Kidney (tissue), 14 donors: ENCODE measurements around the gene NUDT8. TPM values are rescaled to one million over a fixed set of nuclear protein-coding genes. Genes with fewer than 3 reads are reported as not detected.

Experiments used
- DNase-seq, 5 donors: peaks; one replicate each; pipeline ENCODE4 v3.0.0-alpha.2; 2013 to 2020
- FAIRE-seq: peaks from 2 replicates; lab custom pipeline; 2012; peaks lifted over from hg19 to GRCh38; lab: Jason Lieb, UNC
- H3K27ac ChIP-seq, 2 donors: one replicate each; pipeline ENCODE4 v1.7.0; 2013; ENCODE audit warnings: low read depth in 2 of 2, low read length in 2 of 2, inconsistent platforms in 1 of 2
- H3K27me3 ChIP-seq: one replicate; pipeline ENCODE4 v1.7.1; 2013; ENCODE audit warnings: low read length, inconsistent platforms; ENCODE audit not compliant: control insufficient read depth, insufficient read depth
- H3K36me3 ChIP-seq, 3 donors: one replicate each; pipeline versions ENCODE4 v1.7.0 to v1.7.1; 2013; ENCODE audit warnings: low read length in 3 of 3, control low read depth in 1 of 3, inconsistent platforms in 1 of 3; ENCODE audit not compliant: insufficient read depth in 3 of 3, control insufficient read depth in 2 of 3
- H3K4me1 ChIP-seq, 3 donors: one replicate each; pipeline versions ENCODE4 v1.7.0 to v1.7.1; 2013; ENCODE audit warnings: low read length in 3 of 3, inconsistent platforms in 1 of 3, low read depth in 1 of 3; ENCODE audit not compliant: control insufficient read depth in 2 of 3, insufficient read depth in 2 of 3
- H3K4me3 ChIP-seq, 3 donors: one replicate each; pipeline versions ENCODE4 v1.7.0 to v1.8.1; 2013; ENCODE audit warnings: low read length in 3 of 3, control low read depth in 1 of 3, inconsistent platforms in 1 of 3
- H3K9ac ChIP-seq, 3 donors: one replicate each; pipeline versions ENCODE4 v1.7.0 to v1.7.1; 2013; ENCODE audit warnings: low read length in 3 of 3, control low read depth in 1 of 3, inconsistent platforms in 1 of 3
- H3K9me3 ChIP-seq, 3 donors: one replicate each; pipeline versions ENCODE4 v1.7.0 to v1.7.1; 2013; ENCODE audit warnings: low read length in 3 of 3, control low read depth in 1 of 3, inconsistent platforms in 1 of 3; ENCODE audit not compliant: control insufficient read depth in 2 of 3, insufficient read depth in 1 of 3
- CTCF ChIP-seq: IDR thresholded peaks from 3 replicates; pipeline ENCODE4 v1.5.1; 2012; ENCODE audit warnings: mild to moderate bottlenecking, moderate library complexity, borderline replicate concordance; ENCODE audit not compliant: insufficient read depth; ENCODE audit errors: extremely low read depth
- intact Hi-C: fragments of 100-400 bp; cut with DNase I; formaldehyde crosslinking; loops from one replicate; pipeline ENCODE4 v1.11.1; 2022
- polyA plus RNA-seq: library from polyadenylated mRNA; stranded (reverse); fragments of 350-450 nt; fragmentation: Illumina TruSeq; extraction: RNeasy Lipid Tissue Mini Kit (QIAGEN cat#74804); gene quantifications from one replicate; pipeline ENCODE4 v1.2.3, GENCODE V29; 2014; ENCODE audit warnings: low read depth, low replicate concordance; ENCODE audit not compliant: insufficient read depth
- total RNA-seq: library from RNA; stranded (reverse); fragmentation: NEBNext Ultra II Directional; extraction: Animal tissue kit (Norgen Biotek cat#: 25700); gene quantifications from one replicate; pipeline ENCODE4 v1.2.1, GENCODE V29; 2021
- donor health status: control.
- donor health status: control.
- donor health status: control.
- donor health status: control.
- donor health status: control.
- donor health status: DM: yes; HTN: yes; CAD: no.
- donor health status: Normal renal cell carcinoma (clear cell type).

Gene NUDT8
- total and polyA plus RNA-seq, 2 donors from 2014 or later = 11.9 to 57.0 TPM

- no peak overlapping the region for H3K27ac ChIP-seq
- H3K27me3 ChIP-seq = no peaks in the 10 kb centered on the region
- peaks cover 0 to 3% (median 0%) of the 10 kb centered on the region in 3 donors for H3K36me3 ChIP-seq
- intact Hi-C loops = no loop called here
- H3K9me3 ChIP-seq = no peaks in the 10 kb centered on the region
- FAIRE-seq (no peak), DNase-seq (peak in 1 of 5 donors; percentile 21)
- peaks cover 0 to 10% (median 0%) of the 10 kb centered on the region in 3 donors for H3K4me1 ChIP-seq
- no peak overlapping the region for H3K4me3 ChIP-seq
- no peak overlapping the region for H3K9ac ChIP-seq
- no peak for TF ChIP-seq CTCF
These were observed 23.5 kb upstream of the NUDT8 start for GRCh38 chr11:67652965-67653845.

- Histone ChIP-seq H3K36me3 (peaks cover 0 to 3% (median 0%) of the 10 kb centered on the region in 3 donors), H3K27ac (no peak overlapping the region), H3K27me3 (no peaks in the 10 kb centered on the region), H3K9me3 (no peaks in the 10 kb centered on the region), H3K4me1 (peaks cover 0 to 13% (median 0%) of the 10 kb centered on the region in 3 donors), H3K4me3 (no peak overlapping the region), H3K9ac (no peak overlapping the region)
- intact Hi-C loops = no loop called here
- no peak for FAIRE-seq
- peak in 1 of 5 donors; percentile 24 for DNase-seq
- TF ChIP-seq CTCF = no peak
These were observed 22.4 kb upstream of the NUDT8 start for GRCh38 chr11:67651976-67652781.

GRCh38 chr11:67649634-67650510 is 20.1 kb upstream of the NUDT8 start:
- Histone ChIP-seq H3K9me3 (no peaks in the 10 kb centered on the region), H3K27ac (peak overlapping the region; percentile 14 to 57), H3K36me3 (peaks cover 0 to 3% (median 0%) of the 10 kb centered on the region in 3 donors), H3K9ac (peak overlapping the region in 1 of 3 donors; percentile 10), H3K27me3 (no peaks in the 10 kb centered on the region), H3K4me3 (peak overlapping the region in 2 of 3 donors; percentile 55 to 63), H3K4me1 (peaks cover 0 to 22% (median 6%) of the 10 kb centered on the region in 3 donors)
- FAIRE-seq (no peak), DNase-seq (peak in 3 of 5 donors; percentile 46 to 52 (median 49))
- intact Hi-C loops = no loop called here
- TF ChIP-seq CTCF = no peak
